Measurements from ENCODE around the gene ASAP2.
A peak's percentile ranks its signal among the peaks of the same experiment; 100 is the strongest.

Gene ASAP2

GRCh38 chr2:9205963-9206948, at the start of gene ASAP2:
ASAP2 (plus strand) TSS chr2:9206812; CDS start chr2:9207105, 293 bp downstream.
- peak; percentile 39; the same call in 1 of the 2 replicates for TF ChIP-seq CTCF (IDR thresholded peaks at IDR 0.05)

GRCh38 chr2:9158786-9159779, 47.5 kb upstream of the ASAP2 start:
- no peak for TF ChIP-seq CTCF (IDR thresholded peaks at IDR 0.05)

GRCh38 chr2:9160732-9161131, 45.9 kb upstream of the ASAP2 start:
- TF ChIP-seq CTCF (IDR thresholded peaks at IDR 0.05), result no peak

GRCh38 chr2:9162841-9163240, 43.8 kb upstream of the ASAP2 start:
- no peak for TF ChIP-seq CTCF (IDR thresholded peaks at IDR 0.05)

GRCh38 chr2:9163306-9164111, 43.1 kb upstream of the ASAP2 start:
- no peak for TF ChIP-seq CTCF (IDR thresholded peaks at IDR 0.05)

- TF ChIP-seq CTCF (IDR thresholded peaks at IDR 0.05), result no peak
These were observed 42.5 kb upstream of the ASAP2 start for GRCh38 chr2:9164112-9164608.
